Hepatocyte (in vitro differentiated cells): ENCODE results near the gene THYN1. TPM values are rescaled to one million over a fixed set of nuclear protein-coding genes. Genes with fewer than 3 reads are reported as not detected.

Experiments used
- DNase-seq: peaks from one replicate; pipeline ENCODE4 v3.0.0-alpha.2; 2016; ENCODE audit warnings: low spot score
- H2AFZ ChIP-seq: fragments of 200-600 bp; sonication (generic); 2 replicates; pipeline ENCODE4 v1.6.0; 2016; ENCODE audit warnings: antibody characterized with exemption, mild to moderate bottlenecking
- H3K27ac ChIP-seq: fragments of 200-600 bp; sonication (generic); 2 replicates; pipeline ENCODE4 v1.5.1; 2016; ENCODE audit warnings: mild to moderate bottlenecking
- H3K27me3 ChIP-seq: fragments of 200-600 bp; sonication (generic); 2 replicates; pipeline ENCODE4 v1.6.1; 2016
- H3K36me3 ChIP-seq: fragments of 200-600 bp; sonication (generic); replicated peaks from 2 replicates; pipeline ENCODE4 v1.5.1; 2016; ENCODE audit warnings: low read depth; ENCODE audit not compliant: insufficient read depth
- H3K4me1 ChIP-seq: fragments of 200-600 bp; sonication (generic); 2 replicates; pipeline ENCODE4 v1.5.1; 2016; ENCODE audit warnings: mild to moderate bottlenecking, moderate library complexity; ENCODE audit not compliant: insufficient read depth
- H3K4me2 ChIP-seq: fragments of 200-600 bp; sonication (generic); 2 replicates; pipeline ENCODE4 v1.6.0; 2016
- H3K4me3 ChIP-seq: fragments of 200-600 bp; sonication (generic); 2 replicates; pipeline ENCODE4 v1.5.1; 2016; ENCODE audit warnings: mild to moderate bottlenecking
- H3K79me2 ChIP-seq: fragments of 200-600 bp; sonication (generic); 2 replicates; pipeline ENCODE4 v1.6.0; 2017; ENCODE audit warnings: mild to moderate bottlenecking
- H3K9me2 ChIP-seq: fragments of 200-600 bp; sonication (generic); replicated peaks from 2 replicates; pipeline ENCODE4 v1.6.0; 2017; ENCODE audit warnings: mild to moderate bottlenecking; ENCODE audit not compliant: insufficient read depth
- H3K9me3 ChIP-seq: fragments of 200-600 bp; sonication (generic); 2 replicates; pipeline ENCODE4 v1.5.1; 2016; ENCODE audit warnings: low read depth, mild to moderate bottlenecking
- H4K20me1 ChIP-seq: fragments of 200-600 bp; sonication (generic); 2 replicates; pipeline ENCODE4 v1.6.0; 2016; ENCODE audit warnings: mild to moderate bottlenecking; ENCODE audit not compliant: insufficient read depth, poor library complexity, severe bottlenecking
- EZH2 ChIP-seq: fragments of 200-600 bp; sonication (generic); IDR thresholded peaks from 2 replicates; pipeline ENCODE4 v1.6.1; 2016; ENCODE audit warnings: antibody characterized with exemption, mild to moderate bottlenecking, borderline replicate concordance
- EZH2phosphoT487 ChIP-seq: fragments of 200-600 bp; sonication (generic); IDR thresholded peaks from one replicate; pipeline ENCODE4 v1.6.1; 2018; ENCODE audit warnings: antibody characterized with exemption, mild to moderate bottlenecking, low read depth, moderate library complexity; ENCODE audit not compliant: unreplicated experiment, severe bottlenecking
- WGBS: methylation state at CpG from one replicate; pipeline ENCODE4 v1.1.6; 2016; ENCODE audit warnings: low lambda C conversion rate; ENCODE audit errors: missing lambda C conversion rate; 5-methylcytosine and 5-hydroxymethylcytosine counted together
- polyA plus RNA-seq: library from polyadenylated mRNA; unstranded; fragments of >200 nt; fragmentation: Nextera tagmentation; extraction: Ambion mirVana; gene quantifications from 2 replicates; pipeline ENCODE4 v1.2.1, GENCODE V29; 2016
- total RNA-seq: library from RNA; depleted of rRNA; stranded (reverse); fragments of >200 nt; gene quantifications from 2 replicates; pipeline ENCODE4 v1.2.3, GENCODE V29; 2014
- TF ChIP-seq, protein P1 (sequence below): fragments of 200-600 bp; sonication (generic); IDR thresholded peaks from 2 replicates; pipeline ENCODE4 v1.5.1; 2016; ENCODE audit warnings: antibody characterized with exemption, mild to moderate bottlenecking; ENCODE audit not compliant: poor library complexity

Gene THYN1
- total and polyA plus RNA-seq, 2 experiments from 2014 or later = 45.7 to 59.8 TPM

DNA sequence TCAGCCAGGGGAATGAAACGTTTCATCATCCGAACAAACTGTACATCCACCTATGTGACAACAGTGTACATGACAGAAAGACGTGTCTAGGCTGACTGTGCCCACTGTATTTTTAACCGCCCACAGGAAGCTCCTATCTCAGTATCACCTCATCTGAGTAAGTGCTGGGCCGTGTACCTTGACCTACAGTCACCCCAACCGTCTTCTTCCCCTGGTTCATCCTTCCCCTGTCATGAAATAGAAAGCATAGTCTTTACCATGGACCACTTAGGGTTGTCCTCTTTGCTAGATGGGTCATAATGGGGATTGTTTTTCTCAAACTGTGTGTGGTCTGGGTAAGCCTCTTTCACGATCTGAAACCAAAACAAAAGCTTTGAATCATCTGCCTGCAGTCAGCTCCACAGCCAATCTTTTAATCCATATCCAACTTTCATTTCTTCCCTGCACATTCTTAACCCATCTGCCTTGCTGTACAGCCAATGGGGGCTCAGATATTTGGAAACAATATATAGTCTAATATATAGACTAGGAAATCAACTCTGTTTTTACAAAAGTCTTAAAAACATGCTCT, 4.2 kb downstream of the THYN1 start:
- peaks cover 13% of the 10 kb centered on the region for H3K79me2 ChIP-seq
- 85% methylated on average over 7 of the region's 7 CpGs for WGBS
- no peak overlapping the region for H3K4me2 ChIP-seq
- H3K27me3 ChIP-seq = no peaks in the 10 kb centered on the region
- no peaks in the 10 kb centered on the region for H4K20me1 ChIP-seq
- TF ChIP-seq, protein P1, sequence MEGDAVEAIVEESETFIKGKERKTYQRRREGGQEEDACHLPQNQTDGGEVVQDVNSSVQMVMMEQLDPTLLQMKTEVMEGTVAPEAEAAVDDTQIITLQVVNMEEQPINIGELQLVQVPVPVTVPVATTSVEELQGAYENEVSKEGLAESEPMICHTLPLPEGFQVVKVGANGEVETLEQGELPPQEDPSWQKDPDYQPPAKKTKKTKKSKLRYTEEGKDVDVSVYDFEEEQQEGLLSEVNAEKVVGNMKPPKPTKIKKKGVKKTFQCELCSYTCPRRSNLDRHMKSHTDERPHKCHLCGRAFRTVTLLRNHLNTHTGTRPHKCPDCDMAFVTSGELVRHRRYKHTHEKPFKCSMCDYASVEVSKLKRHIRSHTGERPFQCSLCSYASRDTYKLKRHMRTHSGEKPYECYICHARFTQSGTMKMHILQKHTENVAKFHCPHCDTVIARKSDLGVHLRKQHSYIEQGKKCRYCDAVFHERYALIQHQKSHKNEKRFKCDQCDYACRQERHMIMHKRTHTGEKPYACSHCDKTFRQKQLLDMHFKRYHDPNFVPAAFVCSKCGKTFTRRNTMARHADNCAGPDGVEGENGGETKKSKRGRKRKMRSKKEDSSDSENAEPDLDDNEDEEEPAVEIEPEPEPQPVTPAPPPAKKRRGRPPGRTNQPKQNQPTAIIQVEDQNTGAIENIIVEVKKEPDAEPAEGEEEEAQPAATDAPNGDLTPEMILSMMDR = no peak
- TF ChIP-seq EZH2 = no peak
- TF ChIP-seq EZH2phosphoT487 = no peak
- H3K4me3 ChIP-seq = no peak overlapping the region
- H3K9me2 ChIP-seq = no peaks in the 10 kb centered on the region
- H3K27ac ChIP-seq = no peak overlapping the region
- H3K4me1 ChIP-seq = peaks cover 4% of the 10 kb centered on the region
- H2AFZ ChIP-seq = no peak overlapping the region
- DNase-seq = no peak
- H3K9me3 ChIP-seq = no peaks in the 10 kb centered on the region
- no peaks in the 10 kb centered on the region for H3K36me3 ChIP-seq

DNA sequence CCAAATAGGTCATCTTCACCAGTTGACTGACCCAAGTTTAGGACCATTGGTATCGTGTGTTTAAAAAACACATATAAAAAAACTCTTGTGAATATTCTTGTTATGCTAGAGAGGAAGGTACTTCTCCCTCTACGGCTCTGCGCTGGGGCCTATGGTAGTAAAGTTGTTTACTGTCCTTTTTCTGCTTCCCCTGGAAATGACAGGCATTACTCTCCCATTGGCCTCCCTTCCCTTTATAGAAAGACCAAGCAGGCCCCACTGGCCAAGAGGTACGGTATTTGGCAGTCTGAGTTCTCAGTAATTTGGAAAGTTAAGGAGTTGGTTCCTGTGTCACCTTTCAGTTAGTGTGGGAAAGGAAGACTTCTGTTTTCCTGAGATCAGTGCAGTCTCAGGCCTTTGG, 6.5 kb downstream of the THYN1 start:
- Histone ChIP-seq H3K9me2 (no peaks in the 10 kb centered on the region), H3K4me3 (no peak overlapping the region), H3K79me2 (peaks cover 6% of the 10 kb centered on the region), H3K36me3 (no peaks in the 10 kb centered on the region), H3K27ac (no peak overlapping the region), H3K4me2 (no peak overlapping the region), H3K9me3 (no peaks in the 10 kb centered on the region), H3K27me3 (no peaks in the 10 kb centered on the region), H3K4me1 (no peaks in the 10 kb centered on the region), H2AFZ (no peak overlapping the region), H4K20me1 (no peaks in the 10 kb centered on the region)
- TF ChIP-seq, protein P1 = no peak
- no peak for TF ChIP-seq EZH2phosphoT487
- no peak for TF ChIP-seq EZH2
- no peak for DNase-seq
- 95% methylated on average over 4 of the region's 4 CpGs for WGBS

DNA sequence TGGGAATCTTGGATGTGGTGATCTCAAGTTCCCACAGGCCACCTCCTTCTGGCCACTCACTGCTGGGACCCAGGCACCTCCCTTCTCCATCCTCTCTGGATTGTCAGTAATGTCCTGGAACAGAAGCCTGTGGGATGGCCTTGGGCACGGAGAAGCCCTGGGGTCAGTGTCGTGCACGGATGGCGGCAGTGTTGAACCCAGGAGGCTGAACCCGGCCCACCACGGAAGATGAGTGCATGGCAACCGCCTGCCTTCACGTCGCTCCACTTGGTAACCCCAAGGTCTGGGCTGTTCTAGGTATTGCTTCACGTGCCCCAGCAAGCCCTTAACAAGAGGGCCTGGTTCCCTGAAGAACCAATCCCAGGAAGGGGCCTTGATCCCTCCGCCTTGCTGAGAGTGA, 7.1 kb downstream of the THYN1 start:
- H3K4me1 ChIP-seq = no peaks in the 10 kb centered on the region
- TF ChIP-seq EZH2 (no peak), EZH2phosphoT487 (no peak)
- TF ChIP-seq, protein P1 = no peak
- H3K4me3 ChIP-seq = no peak overlapping the region
- H3K27me3 ChIP-seq = no peaks in the 10 kb centered on the region
- DNase-seq = no peak
- peaks cover under 1% of the 10 kb centered on the region for H3K79me2 ChIP-seq
- no peaks in the 10 kb centered on the region for H3K36me3 ChIP-seq
- no peaks in the 10 kb centered on the region for H3K9me3 ChIP-seq
- no peak overlapping the region for H2AFZ ChIP-seq
- WGBS = 98% methylated on average over 11 of the region's 11 CpGs
- H3K27ac ChIP-seq = no peak overlapping the region
- H4K20me1 ChIP-seq = no peaks in the 10 kb centered on the region
- no peak overlapping the region for H3K4me2 ChIP-seq
- H3K9me2 ChIP-seq = no peaks in the 10 kb centered on the region

DNA sequence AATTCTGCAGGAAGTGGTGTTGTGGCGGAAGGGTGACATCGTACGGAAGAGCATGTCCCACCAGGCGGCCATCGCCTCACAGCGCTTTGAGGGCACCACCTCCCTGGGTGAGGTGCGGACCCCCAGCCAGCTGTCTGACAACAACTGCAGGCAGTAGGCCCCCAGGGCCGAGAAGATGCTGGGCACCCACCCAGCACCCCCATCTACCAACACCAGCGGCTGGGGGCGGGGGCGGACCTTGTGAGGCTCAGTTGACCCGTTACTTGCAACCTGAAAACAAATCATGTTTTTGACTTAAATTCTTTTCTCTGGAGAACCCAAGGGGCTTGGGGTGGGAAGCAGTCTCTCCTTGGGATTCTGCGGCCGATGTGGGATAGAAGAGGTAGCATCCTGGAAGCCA, 7.7 kb downstream of the THYN1 start:
- no peaks in the 10 kb centered on the region for H3K9me2 ChIP-seq
- no peaks in the 10 kb centered on the region for H3K4me1 ChIP-seq
- H3K4me3 ChIP-seq = no peak overlapping the region
- no peak overlapping the region for H2AFZ ChIP-seq
- H3K27ac ChIP-seq = no peak overlapping the region
- TF ChIP-seq, protein P1 = no peak
- TF ChIP-seq EZH2 (no peak), EZH2phosphoT487 (no peak)
- H3K27me3 ChIP-seq = no peaks in the 10 kb centered on the region
- no peaks in the 10 kb centered on the region for H3K36me3 ChIP-seq
- H4K20me1 ChIP-seq = no peaks in the 10 kb centered on the region
- no peaks in the 10 kb centered on the region for H3K9me3 ChIP-seq
- no peak overlapping the region for H3K4me2 ChIP-seq
- DNase-seq = no peak
- WGBS = 95% methylated on average over 14 of the region's 14 CpGs
- no peaks in the 10 kb centered on the region for H3K79me2 ChIP-seq
